Gastrocnemius medialis (tissue), 4 donors: ENCODE measurements around the gene OR4D11. TPM values are rescaled to one million over a fixed set of nuclear protein-coding genes. Genes with fewer than 3 reads are reported as not detected.
"Not testable (repeated sequence)": the region's sequence is repeated elsewhere in the genome, so short reads cannot be mapped to it uniquely, and the experiment has no call there.

Source experiments
- ATAC-seq, 2 donors: fragments of 150-250 bp; one replicate each; pipeline ENCODE4 v1.9.1; 2016
- DNase-seq, 2 donors: peaks; one replicate each; pipeline ENCODE4 v3.0.0-alpha.2; 2019
- H3K27ac ChIP-seq, 4 donors: fragments of 200-600 bp; sonication (generic); 1 replicate in 1 of 4; 2 replicates in 3 of 4; pipeline ENCODE4 v1.5.1; 2016 to 2018; ENCODE audit warnings: mild to moderate bottlenecking in 2 of 4, moderate library complexity in 1 of 4
- H3K27me3 ChIP-seq, 3 donors: fragments of 200-600 bp; sonication (generic) in 2 of 3; 1 replicate in 1 of 3; 2 replicates in 2 of 3; pipeline versions ENCODE4 v1.5.1 to v1.6.0; 2016 to 2019; ENCODE audit warnings: mild to moderate bottlenecking in 1 of 3, moderate library complexity in 1 of 3
- H3K36me3 ChIP-seq, 2 donors: fragments of 200-600 bp; sonication (generic) in 1 of 2; one replicate each; pipeline ENCODE4 v1.5.1; 2017 to 2018
- H3K4me1 ChIP-seq, 2 donors: fragments of 200-600 bp; sonication (generic) in 1 of 2; one replicate each; pipeline ENCODE4 v1.5.1; 2016 to 2017; ENCODE audit warnings: mild to moderate bottlenecking in 2 of 2
- H3K4me3 ChIP-seq, 4 donors: fragments of 200-600 bp; sonication (generic) in 3 of 4; 1 replicate in 1 of 4; 2 replicates in 3 of 4; pipeline ENCODE4 v1.5.1; 2016 to 2019; ENCODE audit warnings: mild to moderate bottlenecking in 2 of 4
- H3K9me3 ChIP-seq, 3 donors: fragments of 200-600 bp; sonication (generic) in 2 of 3; 1 replicate in 1 of 3; 2 replicates in 2 of 3; pipeline ENCODE4 v1.5.1; 2016 to 2019
- CTCF ChIP-seq, 5 experiments: fragments of 450-650 bp in 3 of 5; fragments of 200-600 bp in 2 of 5; sonication (generic) in 2 of 5; IDR thresholded peaks in 4 of 5; conservative IDR thresholded peaks in 1 of 5; 1 replicate in 4 of 5; 2 replicates in 1 of 5; pipeline ENCODE4 v1.5.1; 2016 to 2019; ENCODE audit warnings: antibody characterized with exemption in 5 of 5, mild to moderate bottlenecking in 3 of 5, moderate library complexity in 3 of 5
- POLR2A ChIP-seq, 2 donors: fragments of 450-650 bp; IDR thresholded peaks; one replicate each; pipeline ENCODE4 v1.6.1; 2017; ENCODE audit warnings: antibody characterized with exemption in 2 of 2, mild to moderate bottlenecking in 2 of 2, moderate library complexity in 2 of 2
- in situ Hi-C, 4 donors: fragments of 200-750 bp; cut with MboI; loops; one replicate each; pipeline versions ENCODE4 v1.15.0 to v1.8.0; 2017; ENCODE audit warnings: low sequenced_read_pairs in 4 of 4
- intact Hi-C: fragments of 100-400 bp; cut with DNase I; formaldehyde crosslinking; loops from one replicate; pipeline ENCODE4 v1.15.1; 2023; ENCODE audit warnings: low total_unique reads
- total RNA-seq, 4 donors: library from RNA; depleted of rRNA; stranded (reverse); fragments of >200 nt; gene quantifications; one replicate each; pipeline versions ENCODE4 v1.1.0 to v1.2.3, GENCODE V29; 2016

The OR4D11 gene
- total RNA-seq, 4 donors from 2014 or later, result not detected

- Histone ChIP-seq H3K36me3 (no peaks in the 10 kb centered on the region), H3K4me3 (no peak overlapping the region), H3K4me1 (no peaks in the 10 kb centered on the region), H3K9me3 (no peaks in the 10 kb centered on the region), H3K27ac (no peak overlapping the region), H3K27me3 (no peaks in the 10 kb centered on the region)
- no peak for DNase-seq
- no peak for ATAC-seq
- TF ChIP-seq CTCF (IDR thresholded peaks at IDR 0.05 in 4 of 5, conservative IDR thresholded peaks at IDR 0.05 in 1 of 5), result no peak
- TF ChIP-seq POLR2A (IDR thresholded peaks at IDR 0.05), result no peak
- in situ Hi-C loops (no loop called here), intact Hi-C loops (no loop called here)
These were observed 8.3 kb downstream of the OR4D11 start for GRCh38 chr11:59511675-59512074.

GRCh38 chr11:59520139-59520538 is 16.8 kb downstream of the OR4D11 start:
- not testable (repeated sequence) for H3K27me3 ChIP-seq, ATAC-seq

GRCh38 chr11:59520741-59521140 is 17.4 kb downstream of the OR4D11 start:
- no peak for TF ChIP-seq CTCF (IDR thresholded peaks at IDR 0.05 in 4 of 5, conservative IDR thresholded peaks at IDR 0.05 in 1 of 5)
- TF ChIP-seq POLR2A (IDR thresholded peaks at IDR 0.05), result no peak

More at GRCh38 chr11:59520139-59520538, 16.8 kb downstream of the OR4D11 start:
- H3K4me1 ChIP-seq, intact Hi-C loops, H3K4me3 ChIP-seq, H3K36me3 ChIP-seq, H3K9me3 ChIP-seq, H3K27ac ChIP-seq, DNase-seq, in situ Hi-C loops: not testable (repeated sequence)

DNA sequence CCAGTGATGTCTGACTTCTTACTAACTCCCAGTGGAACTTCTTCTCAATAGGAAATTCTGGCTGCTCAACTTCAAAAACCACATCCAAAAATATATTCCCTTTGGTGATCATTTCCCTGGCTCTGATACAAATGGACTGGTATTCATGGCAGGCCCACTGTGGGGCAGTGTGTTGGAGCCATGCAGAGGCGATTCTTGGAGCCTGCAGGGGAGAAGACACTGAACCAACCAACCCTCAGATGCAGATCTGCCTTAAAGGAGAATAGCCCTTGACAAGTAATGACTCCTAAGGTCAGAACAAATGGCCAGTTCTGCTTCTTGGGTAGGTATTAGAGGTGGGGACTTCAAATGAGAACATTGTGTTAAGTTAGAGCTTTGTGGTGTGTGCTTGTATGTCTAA is 20.2 kb downstream of the OR4D11 start:
- no peak overlapping the region for H3K27ac ChIP-seq
- no peaks in the 10 kb centered on the region for H3K27me3 ChIP-seq
- intact Hi-C loops, result no loop called here
- ATAC-seq, result no peak
- no peak for TF ChIP-seq CTCF (IDR thresholded peaks at IDR 0.05 in 4 of 5, conservative IDR thresholded peaks at IDR 0.05 in 1 of 5)
- no peak for TF ChIP-seq POLR2A (IDR thresholded peaks at IDR 0.05)
- no peaks in the 10 kb centered on the region for H3K4me1 ChIP-seq
- H3K9me3 ChIP-seq, result no peaks in the 10 kb centered on the region
- DNase-seq, result no peak
- no peaks in the 10 kb centered on the region for H3K36me3 ChIP-seq
- H3K4me3 ChIP-seq, result no peak overlapping the region
- in situ Hi-C loops, result no loop called here

More at GRCh38 chr11:59520741-59521140, 17.4 kb downstream of the OR4D11 start:
- intact Hi-C loops (no loop called here), in situ Hi-C loops (no loop called here)
- ATAC-seq, result no peak
- Histone ChIP-seq H3K4me3 (no peak overlapping the region), H3K36me3 (no peaks in the 10 kb centered on the region), H3K9me3 (no peaks in the 10 kb centered on the region), H3K27me3 (no peaks in the 10 kb centered on the region), H3K27ac (no peak overlapping the region), H3K4me1 (no peaks in the 10 kb centered on the region)
- DNase-seq, result no peak

DNA sequence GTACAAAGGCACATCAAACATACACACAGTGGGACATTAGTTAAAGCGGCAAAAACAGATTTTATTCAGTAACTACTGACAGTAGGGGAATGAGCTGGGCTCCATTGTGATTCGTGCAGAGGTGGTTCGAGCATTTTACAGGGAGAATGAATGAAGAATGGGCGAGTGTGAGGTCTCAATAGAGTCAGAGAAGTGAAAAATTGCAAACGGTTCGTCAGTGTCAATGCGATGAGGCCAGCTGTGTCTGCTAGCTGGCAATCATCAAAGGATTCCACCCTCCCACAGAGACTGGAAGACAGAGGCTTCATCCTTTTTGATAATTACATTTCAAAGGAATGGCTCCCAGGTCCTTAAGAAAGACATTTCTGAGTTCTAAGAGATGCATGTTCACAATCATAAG is 25.3 kb downstream of the OR4D11 start:
- intact Hi-C loops, result no loop called here
- DNase-seq, result no peak
- no peaks in the 10 kb centered on the region for H3K36me3 ChIP-seq
- H3K27ac ChIP-seq, result no peak overlapping the region
- no peak for ATAC-seq
- in situ Hi-C loops, result loop anchor here in 1 of 4 donors (25.0 kb wide), 1 partner anchor 284 kb away; the partner anchor contains the start of gene MRPL16
- no peaks in the 10 kb centered on the region for H3K9me3 ChIP-seq
- H3K4me1 ChIP-seq, result no peaks in the 10 kb centered on the region
- no peak for TF ChIP-seq CTCF (IDR thresholded peaks at IDR 0.05 in 4 of 5, conservative IDR thresholded peaks at IDR 0.05 in 1 of 5)
- no peak for TF ChIP-seq POLR2A (IDR thresholded peaks at IDR 0.05)
- no peaks in the 10 kb centered on the region for H3K27me3 ChIP-seq
- H3K4me3 ChIP-seq, result no peak overlapping the region
